ENCODE results near the gene EPHB3.
"Not testable (repeated sequence)": the region's sequence is repeated elsewhere in the genome, so short reads cannot be mapped to it uniquely, and the experiment has no call there.

Gene EPHB3

DNA sequence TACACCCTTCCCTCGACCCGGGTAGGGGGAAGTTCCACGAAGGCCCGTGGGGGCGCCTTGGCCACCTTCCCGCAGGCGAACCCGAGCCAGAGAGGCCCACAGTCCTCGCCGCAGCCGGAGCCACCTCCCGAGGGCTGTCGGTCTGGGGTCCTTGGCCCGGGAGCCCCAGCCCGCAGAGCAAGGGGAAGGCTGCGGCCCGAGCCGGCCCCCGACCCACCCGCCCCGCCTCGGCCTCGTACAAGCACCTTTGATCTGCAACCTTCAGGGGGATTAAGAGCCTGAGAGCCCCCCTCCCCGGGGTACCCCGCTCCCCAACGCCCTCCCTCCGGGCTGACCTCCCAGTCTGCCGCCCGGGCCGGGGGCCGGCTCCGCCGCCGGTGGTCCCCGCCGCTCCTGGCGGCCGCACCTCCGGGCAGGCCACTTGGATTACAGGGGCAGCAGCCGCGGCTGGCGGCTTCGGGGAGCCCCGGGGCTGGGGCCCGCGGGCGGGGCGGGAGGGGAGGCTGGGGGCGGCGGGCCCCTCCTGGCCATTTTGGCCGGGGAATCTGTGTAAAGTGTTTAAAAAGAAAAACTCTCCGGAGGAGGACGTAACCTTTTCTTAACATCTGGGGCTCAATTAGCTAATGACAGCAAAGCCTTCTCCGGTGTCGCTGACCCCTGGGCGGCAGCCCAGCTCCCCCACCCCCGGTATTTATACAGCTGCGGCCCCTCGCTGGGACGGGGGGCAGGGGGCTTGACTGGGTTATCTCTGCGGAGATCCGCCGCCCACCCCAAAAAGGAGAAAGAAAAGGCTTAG, 40.2 kb downstream of the EPHB3 start:
- no peak for DNase-seq

DNA sequence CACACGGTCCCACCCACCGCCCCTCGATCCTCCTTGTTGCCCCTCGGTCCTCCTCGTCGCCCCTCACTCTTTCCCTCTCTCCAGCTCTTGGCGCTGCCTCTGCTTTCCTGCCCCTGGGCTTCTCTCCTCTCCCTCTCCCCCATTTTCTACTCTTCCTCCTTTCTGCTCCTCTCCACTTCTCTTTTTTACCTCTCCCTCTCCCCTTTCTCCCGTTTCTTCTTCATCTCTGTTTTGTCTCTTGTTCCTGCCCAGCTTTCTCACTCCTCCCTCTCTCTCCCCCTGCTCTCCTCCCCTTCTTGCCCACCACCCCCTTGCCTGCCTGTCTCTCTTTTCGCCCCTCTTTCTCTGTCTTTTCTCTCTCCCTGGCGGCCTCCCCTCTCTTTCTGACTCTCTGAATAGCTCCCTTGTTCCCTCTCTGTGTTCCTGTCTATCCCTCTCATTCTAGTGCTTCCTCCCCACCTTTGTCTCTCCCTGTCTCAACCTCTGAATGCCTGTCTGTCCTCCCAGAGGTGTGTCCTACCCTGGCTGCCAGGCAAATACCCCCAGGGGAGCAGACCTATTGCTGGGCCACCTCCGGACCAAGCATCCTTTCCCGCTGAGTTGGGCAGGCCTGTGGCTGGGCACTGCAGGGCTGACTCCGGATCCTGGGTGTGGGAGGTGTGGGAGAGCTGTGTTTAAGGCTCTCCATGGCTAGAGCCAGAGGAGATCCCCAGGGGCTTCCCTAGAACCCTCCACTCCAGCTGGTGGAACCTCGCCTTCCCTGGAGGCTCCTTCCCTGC, 41.0 kb downstream of the EPHB3 start:
- DNase-seq, result peak; percentile 16

DNA sequence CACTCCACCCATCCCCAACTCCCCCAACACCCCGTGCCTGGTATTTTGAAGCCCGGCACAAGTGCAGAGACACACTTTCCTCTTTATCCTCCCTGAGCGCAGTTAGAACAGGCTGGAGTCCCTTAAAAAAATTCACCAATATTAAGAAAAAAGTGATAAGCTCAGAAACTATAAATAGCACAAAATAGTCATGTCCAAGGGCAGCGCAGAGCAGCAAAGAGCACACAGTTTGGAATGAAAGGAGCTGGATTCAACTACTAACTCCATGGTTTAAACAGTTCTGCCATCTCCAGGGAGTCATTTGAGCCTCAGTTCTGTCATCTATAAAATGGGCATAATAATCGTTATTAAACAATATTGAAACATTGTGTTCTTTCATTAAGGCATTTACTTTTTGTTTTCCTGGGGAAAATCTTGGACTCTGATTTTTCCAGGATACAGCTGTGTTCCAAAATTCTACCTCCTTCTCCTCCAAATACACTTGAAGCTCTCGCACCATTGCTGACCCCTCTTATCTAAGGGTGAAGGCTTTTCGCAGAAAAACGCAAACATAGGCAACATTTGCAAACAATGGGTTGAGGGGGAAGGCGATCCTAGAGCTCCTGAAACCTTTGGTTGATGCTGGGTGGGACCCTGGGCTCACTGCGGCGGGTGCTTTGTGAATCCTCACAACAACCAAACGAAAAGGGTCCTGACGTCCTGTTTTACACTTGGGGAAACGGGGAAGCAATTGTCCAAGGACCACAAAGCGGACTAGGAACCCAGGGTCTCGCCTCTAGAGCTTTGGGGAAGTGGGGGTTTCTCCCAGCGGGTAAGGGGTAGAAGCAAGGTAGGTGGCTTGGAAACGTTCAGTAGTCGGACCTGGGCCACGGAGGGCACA, 41.8 kb downstream of the EPHB3 start:
- no peak for DNase-seq

DNA sequence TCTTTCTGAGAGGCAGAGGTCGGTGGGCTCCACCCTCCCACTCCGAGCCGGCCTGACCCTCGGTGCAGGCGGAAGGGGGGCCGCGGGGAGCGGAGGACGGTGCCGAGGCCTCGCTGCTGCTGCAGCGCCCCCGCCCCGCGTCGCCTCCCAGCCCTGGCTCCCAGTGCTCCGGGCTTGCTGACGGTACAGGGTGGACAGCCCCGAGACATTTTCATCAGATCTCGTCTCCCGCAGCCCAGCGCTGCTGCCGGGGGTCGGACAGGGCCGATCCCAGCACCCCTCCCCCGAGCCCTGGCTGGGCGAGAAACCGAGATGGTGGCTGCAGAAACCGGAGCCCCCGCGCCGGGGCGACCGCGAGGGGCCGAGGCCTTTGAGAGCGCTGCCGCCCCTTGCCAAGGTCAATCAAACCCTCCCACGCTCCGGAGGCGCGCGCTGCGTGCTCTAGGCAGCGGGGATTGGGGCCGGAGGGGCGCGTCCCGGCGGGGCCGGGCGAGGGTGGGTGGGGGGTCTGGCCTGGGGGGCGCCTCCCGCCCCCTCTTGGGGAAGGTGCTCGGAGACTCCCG, 42.5 kb downstream of the EPHB3 start:
- DNase-seq, result no peak

DNA sequence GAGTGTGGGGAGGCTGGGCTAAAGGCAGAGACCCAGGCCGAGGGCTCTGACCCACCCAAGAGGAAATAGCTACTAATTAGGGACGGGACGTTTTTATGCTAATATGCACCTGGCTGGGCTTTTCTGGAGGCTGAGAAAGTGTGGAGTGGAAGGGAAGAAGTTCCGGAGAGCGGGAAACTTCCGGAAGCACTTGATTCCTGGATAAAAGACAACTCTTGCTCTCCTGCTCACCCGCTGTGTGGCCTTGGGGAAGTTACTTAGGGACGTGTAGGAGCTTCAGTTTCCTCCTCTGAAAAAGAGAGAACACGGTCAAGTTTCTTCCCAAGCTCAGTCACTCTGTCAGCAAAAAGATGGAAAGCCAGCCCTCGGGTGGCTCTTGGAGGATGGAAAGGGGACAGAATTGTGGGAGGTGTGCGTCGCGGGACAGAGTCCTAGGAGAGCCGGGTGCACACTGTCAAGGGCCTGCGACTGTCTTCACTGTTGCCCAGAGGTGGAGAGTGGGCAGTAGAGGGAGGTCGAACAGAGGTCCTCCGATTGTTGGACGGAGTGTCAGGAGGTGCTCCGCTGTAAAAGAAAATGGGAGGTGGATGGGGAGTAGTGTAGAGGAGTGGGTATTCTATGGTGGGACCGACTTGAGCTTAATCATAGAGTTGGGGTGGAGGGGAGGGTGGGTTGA, 43.2 kb downstream of the EPHB3 start:
- no peak for DNase-seq

DNA sequence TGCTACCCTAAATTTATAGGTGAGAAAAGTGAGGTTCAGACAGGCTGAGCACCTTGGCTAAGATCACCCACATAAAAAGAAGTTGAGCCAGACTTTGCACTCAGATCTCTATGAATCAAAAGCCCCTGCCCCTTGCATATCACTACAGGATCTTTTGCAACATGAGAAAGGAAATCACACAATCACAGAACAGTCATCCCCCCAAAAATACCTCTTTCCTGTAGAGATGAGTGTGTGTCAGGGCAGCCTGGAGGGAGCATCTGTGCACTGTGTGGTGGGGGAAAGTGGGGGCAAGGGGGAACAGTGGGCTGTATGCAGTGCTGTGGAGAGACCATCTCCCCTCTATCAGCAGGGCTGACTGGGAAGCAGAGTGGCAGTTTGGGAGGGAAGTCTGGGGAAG, 46.6 kb downstream of the EPHB3 start:
- no peak for DNase-seq

DNA sequence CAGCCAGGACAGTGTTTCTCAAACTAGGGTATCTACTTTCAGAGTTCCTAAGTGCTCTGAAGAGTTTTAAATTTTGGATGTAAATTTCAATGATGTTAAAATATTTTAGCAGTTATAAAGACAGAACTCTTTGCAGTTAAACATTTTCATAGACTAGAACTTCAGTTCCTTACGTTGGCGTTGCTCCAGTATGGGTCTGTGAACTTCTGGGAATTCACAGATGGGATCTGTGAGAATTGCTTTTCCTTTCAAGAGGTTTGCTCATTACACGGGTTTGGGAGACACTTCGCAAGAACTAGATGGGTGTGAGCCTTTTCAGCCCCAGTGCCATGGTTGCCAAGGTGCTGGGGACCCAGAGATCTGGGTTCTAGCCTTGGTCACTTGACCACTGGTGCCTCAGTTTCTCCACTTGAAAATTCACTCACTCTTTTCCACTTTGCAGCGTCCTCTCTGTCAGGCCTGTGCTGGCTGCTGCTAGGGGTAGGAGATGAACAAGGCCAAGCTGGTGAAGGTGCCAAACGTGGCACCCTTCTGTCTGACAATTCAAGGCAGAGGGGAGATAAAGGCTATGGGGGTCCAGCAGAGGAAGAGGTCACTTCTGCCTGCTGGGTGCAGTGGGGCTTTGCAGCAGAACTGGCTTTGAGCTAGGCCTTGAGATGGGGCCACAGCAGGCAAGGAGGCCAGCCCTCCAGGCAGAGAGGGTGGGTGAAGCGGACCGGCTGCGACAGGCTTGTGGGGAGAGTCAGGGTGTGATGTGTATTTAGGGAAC, 48.1 kb downstream of the EPHB3 start:
- DNase-seq, result no peak

DNA sequence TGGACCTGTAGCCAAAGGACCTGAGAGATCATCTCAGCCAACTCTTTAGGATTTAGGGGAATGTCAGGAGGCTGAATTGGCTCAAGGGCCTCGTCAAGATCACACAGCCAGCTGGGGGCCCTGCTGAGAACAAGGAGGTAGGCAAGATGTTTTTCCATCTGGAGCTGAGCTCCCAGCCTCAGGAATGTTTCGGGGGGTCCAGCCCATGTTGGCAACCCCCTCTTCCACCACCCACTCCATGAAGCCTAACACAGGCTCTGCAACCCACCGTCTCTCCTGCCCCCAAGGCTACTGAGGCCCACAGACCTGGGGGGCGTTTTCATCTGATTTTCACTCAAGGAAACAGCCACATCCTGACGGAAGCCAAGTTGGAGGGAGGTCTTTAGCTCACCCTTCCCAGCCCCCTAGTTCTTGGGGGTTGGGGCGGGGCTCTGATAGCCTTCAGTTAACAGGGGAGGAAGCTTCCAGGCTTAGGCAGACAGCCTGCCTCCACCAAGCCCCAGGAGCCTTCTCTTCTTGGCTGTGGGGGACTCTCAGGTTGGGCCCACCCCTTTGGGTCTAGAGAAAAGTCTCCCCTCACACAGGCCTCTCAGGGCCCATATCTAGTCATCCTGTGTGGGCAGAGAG, 48.8 kb downstream of the EPHB3 start:
- no peak for DNase-seq

DNA sequence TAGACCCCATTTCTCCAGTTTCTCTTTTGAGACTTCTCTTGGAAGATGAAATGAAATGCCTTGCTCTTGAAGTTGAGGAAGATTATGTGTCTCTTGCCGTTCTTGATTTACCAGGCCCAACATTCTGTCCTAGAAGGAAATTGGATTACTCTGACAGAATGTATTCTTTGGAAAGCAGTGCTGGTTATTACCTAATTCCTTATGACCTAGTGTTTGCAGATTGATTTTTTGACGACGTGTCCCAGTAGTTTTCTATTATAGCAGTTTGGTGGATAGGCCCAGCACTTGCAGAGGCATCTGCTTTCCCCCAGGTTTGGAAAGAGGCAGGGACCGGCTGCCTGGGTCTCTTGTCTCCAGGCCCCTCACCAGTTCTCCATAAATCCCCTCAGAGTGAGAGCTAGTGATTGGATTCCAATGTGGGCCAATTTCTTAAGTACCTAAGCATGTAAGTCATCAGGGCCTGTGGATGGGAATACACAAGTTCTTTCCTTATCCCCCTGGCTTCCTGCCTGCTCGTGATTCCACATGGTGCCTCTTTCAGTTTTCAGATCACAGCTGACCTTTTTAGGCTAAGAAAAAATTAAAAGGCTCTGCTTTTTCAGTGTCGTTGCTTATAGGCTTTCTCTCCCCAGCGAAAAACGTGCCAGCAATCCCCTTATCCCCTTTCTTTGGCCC, 50.2 kb downstream of the EPHB3 start:
- DNase-seq, result no peak

DNA sequence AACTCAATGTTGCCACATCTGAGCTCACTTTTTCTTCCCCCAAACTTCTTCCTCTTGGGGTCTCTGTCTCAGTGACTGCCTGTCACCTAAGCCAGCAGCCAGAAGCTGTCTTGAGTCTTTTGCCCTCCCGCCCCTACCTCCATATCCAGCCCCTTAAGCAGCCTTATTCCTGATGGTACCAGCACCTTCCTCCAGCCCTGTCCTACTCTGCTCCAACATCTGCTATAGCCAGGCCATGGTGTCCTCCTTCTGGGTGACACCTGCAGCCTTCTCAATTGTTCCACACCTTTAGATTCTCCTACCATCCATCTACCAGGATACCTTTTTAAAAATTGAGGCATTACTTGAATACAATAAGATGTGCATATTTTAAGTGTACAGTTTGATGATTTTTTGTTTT, 53.8 kb downstream of the EPHB3 start:
- DNase-seq, result no peak

DNA sequence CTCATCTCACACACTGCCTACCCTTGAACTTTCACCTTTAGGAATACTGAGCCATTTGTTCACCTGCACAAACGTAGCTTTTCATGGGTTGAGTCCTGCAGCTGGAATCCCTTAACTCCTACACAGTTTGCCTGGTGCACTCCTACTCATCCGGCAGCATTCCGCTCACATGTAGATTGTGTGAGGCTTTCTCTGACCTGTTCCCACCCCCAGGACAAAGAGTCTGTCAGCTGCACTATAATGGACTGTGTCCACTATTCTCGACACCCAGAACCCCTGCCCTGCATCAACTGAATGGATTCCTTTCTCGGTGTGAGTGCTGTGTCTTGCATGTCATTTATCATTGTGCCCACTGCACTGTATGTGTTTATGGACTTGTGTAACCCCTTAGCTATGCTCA, 54.9 kb downstream of the EPHB3 start:
- no peak for DNase-seq

DNA sequence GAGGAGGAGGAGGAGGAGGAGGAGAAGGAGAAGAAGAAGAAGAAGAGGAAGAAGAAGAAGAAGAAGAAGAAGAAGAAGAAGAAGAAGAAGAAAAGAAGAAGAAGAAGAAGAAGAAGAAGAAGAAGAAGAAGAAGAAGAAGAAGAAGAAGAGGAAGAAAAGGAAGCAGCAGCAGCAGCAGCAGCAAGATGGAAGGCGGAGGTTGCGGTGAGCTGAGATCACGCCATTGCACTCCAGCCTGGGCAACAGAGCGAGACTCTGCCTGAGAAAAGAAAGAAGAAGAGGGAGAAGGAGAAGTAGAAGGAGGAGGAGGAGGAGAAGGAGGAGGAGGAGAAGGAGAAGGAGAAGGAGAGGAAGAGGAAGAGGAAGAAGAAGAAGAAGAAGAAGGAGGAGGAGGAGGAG, 55.7 kb downstream of the EPHB3 start:
- not testable (repeated sequence) for DNase-seq

DNA sequence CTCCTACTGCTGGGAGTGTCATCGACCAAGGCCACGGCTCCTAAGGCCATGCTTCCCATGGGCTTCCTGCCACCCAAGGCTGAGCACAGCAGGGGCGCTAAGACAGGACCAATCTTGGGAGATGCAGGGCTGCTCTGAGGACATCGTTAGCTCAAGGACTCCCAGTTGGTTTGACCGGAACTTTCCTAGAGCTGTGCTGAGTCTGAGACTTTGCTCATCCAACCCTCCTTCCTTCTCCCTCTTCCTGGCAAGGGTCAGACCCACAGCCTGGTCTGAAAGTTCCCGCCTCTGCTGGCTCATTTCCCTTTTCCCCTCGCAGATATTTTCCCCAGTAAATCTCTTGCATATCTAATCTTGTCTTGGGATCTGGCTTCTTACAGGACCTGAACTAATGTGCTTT, 57.2 kb downstream of the EPHB3 start:
- no peak for DNase-seq

DNA sequence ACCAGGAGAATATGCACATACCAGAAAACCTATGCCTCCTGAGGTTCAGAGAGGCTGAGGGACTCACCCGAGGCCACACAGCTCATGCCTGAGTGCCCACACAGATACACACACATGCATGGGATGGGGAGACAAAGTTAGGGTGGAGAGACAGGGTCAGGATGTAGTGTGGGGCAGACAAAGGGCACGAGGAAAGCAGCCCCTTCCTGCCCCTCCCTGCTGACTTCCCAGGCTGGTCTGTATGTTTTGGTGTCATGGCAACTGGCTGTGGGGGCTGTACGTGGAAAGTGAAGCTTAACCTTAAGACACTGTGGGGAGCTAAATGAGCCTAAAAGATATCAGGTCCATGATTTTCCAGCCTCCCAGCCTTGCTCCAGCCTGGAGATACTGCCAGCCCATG, 57.8 kb downstream of the EPHB3 start:
- DNase-seq, result peak; percentile 49

DNA sequence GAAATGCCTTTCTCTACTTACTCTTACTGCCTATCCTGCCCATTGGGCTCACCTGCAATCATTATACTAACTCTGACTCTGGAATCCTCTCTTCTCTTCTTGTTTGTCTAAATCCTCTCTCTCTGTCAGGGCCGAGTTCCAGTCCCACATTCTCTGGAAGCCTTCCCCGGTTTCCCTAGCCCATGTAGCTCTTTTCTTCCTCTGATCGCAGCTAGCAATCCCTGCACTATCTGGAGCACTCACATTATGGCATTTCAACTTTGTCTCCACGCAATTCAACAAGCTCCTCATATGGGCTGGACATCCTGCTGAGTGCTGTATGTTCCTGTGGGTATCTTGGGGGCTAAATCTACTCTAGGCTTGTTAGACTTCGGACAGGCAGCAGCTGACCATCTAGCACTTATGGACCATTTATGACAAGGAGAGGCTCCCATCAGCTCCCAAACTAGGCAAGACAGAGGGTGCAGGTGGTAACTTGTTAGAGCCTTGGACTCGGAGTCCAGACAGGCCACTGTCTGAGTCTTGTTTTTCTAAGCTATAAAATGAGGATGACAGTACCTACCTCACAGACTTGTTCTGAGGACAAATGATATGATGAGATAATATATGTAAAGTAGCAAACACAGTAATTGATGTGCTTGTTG, 58.3 kb downstream of the EPHB3 start:
- no peak for DNase-seq

DNA sequence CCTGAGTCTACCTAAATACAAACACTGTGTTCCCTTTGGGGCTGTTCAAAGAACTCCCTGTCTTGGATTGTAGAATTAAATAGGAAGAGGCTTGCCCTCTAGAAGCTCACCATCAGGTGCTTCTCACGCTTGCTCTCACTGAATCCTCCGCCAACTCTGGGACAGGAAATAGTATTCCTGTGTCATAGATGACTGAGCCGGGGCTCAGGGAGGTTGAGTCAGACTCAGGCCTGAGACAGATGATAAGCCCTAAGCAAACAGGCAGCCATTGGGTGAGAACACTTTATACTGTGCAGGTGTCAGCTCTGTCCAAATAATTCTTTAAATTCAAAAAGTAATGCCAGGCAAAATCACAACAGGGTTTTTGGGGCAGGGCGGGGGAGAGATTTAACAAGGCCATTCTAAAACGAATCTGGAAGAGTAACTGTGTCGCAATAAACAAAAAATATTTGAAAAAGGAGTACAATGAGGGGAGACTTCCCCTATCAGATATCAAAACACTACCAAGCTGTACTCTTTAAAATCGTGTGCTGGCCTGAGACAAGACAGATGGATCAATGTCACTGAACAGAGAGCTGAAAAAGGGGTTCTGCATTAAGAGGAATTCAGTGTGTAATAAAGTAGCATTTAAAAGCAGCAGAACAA, 59.0 kb downstream of the EPHB3 start:
- DNase-seq, result peak; percentile 62

DNA sequence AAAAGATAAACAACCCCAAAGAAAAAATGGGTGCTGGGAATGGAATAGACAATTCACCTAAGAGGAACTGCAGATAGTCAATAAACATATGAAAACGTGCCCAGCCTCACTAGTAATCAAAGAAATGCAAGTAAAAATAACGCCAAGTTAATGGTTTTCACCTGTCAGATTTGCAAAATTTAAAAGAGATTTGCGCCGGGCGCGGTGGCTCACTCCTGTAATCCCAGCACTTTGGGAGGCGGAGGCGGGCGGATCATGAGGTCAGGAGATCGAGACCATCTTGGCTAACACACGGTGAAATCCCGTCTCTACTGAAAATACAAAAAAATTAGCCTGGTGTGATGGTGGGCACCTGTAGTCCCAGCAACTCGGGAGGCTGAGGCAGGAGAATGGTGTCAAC, 60.6 kb downstream of the EPHB3 start:
- DNase-seq, result not testable (repeated sequence)

DNA sequence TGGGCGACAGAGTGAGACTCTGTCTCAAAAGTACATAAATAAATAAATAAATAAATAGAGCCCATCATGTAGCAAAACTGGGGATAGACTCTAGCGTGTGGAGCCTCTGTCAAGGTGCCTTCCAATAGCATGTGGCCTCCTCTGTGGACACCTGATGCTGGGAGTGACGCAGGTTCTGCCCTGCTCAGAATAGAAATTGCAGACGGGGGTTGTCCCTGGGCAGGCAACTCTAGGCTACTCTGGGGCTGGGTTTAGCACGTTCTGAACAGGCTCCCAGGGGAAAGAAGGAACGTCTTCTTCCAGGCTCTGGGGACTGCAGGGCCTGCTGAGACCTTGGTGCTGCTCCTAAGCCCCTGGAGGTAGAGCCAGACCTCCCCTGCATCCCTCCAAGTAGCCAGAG, 65.3 kb downstream of the EPHB3 start:
- no peak for DNase-seq

DNA sequence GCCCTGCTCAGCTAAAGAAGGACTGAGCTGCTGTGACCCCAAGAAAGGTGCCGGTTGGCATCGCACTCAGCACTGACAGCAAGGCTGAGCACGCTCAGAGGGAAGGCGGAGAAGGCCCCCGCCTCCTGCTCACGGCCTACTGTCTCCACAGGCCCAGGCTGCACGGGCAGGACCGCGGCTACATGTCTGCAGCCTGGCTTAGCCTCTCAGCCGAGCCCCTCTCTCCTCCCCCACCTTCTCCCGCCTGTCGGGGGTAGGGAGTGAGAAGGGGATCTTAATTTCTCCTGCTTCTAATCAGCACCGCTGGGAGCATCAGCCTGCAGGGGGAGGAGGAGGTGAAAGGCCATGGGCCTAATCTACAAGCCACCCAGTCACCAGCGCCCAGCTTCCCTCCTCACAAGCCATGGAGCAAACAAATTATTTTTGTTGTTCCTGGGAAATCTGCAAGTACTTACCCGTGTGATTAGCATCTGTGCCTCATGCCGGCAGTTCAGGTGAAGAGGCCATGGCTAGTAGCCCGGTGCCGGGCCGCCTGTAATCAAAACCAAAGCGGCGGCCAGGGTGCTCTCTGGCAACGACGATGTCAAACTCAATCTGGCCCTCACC, 68.1 kb downstream of the EPHB3 start:
- no peak for DNase-seq
